Panc1 (cell line): Measurements from ENCODE around the gene ELAVL1. TPM values are rescaled to one million over a fixed set of nuclear protein-coding genes. Genes with fewer than 3 reads are reported as not detected.

Experiments used
- ATAC-seq: fragments of 200-7000 bp; cut with Tn5 transposase; 2 replicates; pipeline ENCODE4 v1.9.1; 2020; ENCODE audit warnings: mild to moderate bottlenecking, moderate library complexity
- BruUV-seq: library from RNA; stranded (reverse); fragments of 400-500 nt; replicated peaks from 2 replicates; lab custom pipeline; 2021; lab: Mats Ljungman, UMichigan
- CTCF ChIA-PET: fragments of 300-600 bp; sonication (Branson Sonifier 250); formaldehyde crosslinking; loops from one replicate; lab custom pipeline; 2022; ENCODE audit warnings: antibody characterized with exemption; lab: Charles Lee
- POLR2A ChIA-PET: fragments of 300-600 bp; sonication (Branson Sonifier 250); formaldehyde crosslinking; loops from one replicate; lab custom pipeline; 2022; ENCODE audit warnings: antibody characterized with exemption; lab: Charles Lee
- DNase-seq: peaks from one replicate; pipeline ENCODE4 v3.0.0-alpha.2; 2010; ENCODE audit warnings: low read depth, low spot score
- H3K27ac ChIP-seq: 2 replicates; pipeline ENCODE4 v1.5.1; 2011; ENCODE audit warnings: mild to moderate bottlenecking, low read length, inconsistent platforms
- H3K27me3 ChIP-seq: fragments of 200-500 bp; sonication (Bioruptor generic); 2 replicates; pipeline ENCODE4 v1.6.0; 2014; ENCODE audit warnings: low read length, inconsistent platforms; ENCODE audit not compliant: control insufficient read depth, insufficient read depth
- H3K36me3 ChIP-seq: fragments of 200-500 bp; sonication (Bioruptor generic); 2 replicates; pipeline ENCODE4 v1.5.1; 2014; ENCODE audit warnings: inconsistent platforms, mild to moderate bottlenecking, low read length, moderate library complexity; ENCODE audit not compliant: control insufficient read depth, insufficient read depth
- H3K4me1 ChIP-seq: 2 replicates; pipeline ENCODE4 v1.5.1; 2011; ENCODE audit warnings: inconsistent platforms, mild to moderate bottlenecking, low read length, moderate library complexity; ENCODE audit not compliant: control insufficient read depth, insufficient read depth
- H3K4me3 ChIP-seq, 2 experiments: 2 replicates each; pipeline ENCODE4 v1.5.1; 2011 to 2012; ENCODE audit warnings: low read depth in 2 of 2, low read length in 2 of 2, mild to moderate bottlenecking in 2 of 2, inconsistent platforms in 1 of 2, moderate library complexity in 1 of 2
- H3K9me3 ChIP-seq: fragments of 200-500 bp; sonication (Bioruptor generic); 2 replicates; pipeline ENCODE4 v1.5.1; 2014; ENCODE audit warnings: low read depth, mild to moderate bottlenecking, inconsistent platforms, low read length, moderate library complexity; ENCODE audit not compliant: control insufficient read depth, insufficient read depth
- POLR2AphosphoS5 ChIP-seq: IDR thresholded peaks from 2 replicates; pipeline ENCODE4 v1.6.1; 2012; ENCODE audit warnings: mild to moderate bottlenecking, low read depth, low read length, moderate library complexity
- SIN3A ChIP-seq: IDR thresholded peaks from 2 replicates; pipeline ENCODE4 v1.6.1; 2012; ENCODE audit warnings: low read depth, mild to moderate bottlenecking, low read length, moderate library complexity, borderline replicate concordance; ENCODE audit not compliant: insufficient read depth
- TCF7L2 ChIP-seq: IDR thresholded peaks from 2 replicates; pipeline ENCODE4 v1.6.1; 2011; ENCODE audit warnings: mild to moderate bottlenecking, low read depth, low read length, inconsistent platforms
- in situ Hi-C: cut with HindIII; loops from 2 replicates; pipeline ENCODE4 v1.10.0; 2016; ENCODE audit warnings: low sequenced_read_pairs, low pct_unique_long_range_greater_than_20kb
- intact Hi-C: fragments of 100-400 bp; cut with micrococcal nuclease; formaldehyde crosslinking; loops from one replicate; pipeline ENCODE4 v1.10.0; 2022; ENCODE audit not compliant: unreplicated experiment
- total RNA-seq: library from RNA; stranded (reverse); gene quantifications from one replicate; pipeline ENCODE4 v1.2.1, GENCODE V29; 2021; ENCODE audit not compliant: unreplicated experiment
- TF ChIP-seq, protein P1 (sequence below): fragments of 450-650 bp; IDR thresholded peaks from 2 replicates; pipeline ENCODE4 v1.5.1; 2017; ENCODE audit warnings: mild to moderate bottlenecking
- TF ChIP-seq, protein P2 (sequence below), 2 experiments: IDR thresholded peaks; 2 replicates each; pipeline ENCODE4 v1.6.1; 2011 to 2012; ENCODE audit warnings: low read depth in 2 of 2, control low read depth in 1 of 2, low read length in 1 of 2, mild to moderate bottlenecking in 1 of 2, moderate library complexity in 1 of 2; ENCODE audit not compliant: insufficient read depth in 1 of 2

ELAVL1 gene
- total RNA-seq, 1 experiment from 2014 or later: 123 TPM

DNA sequence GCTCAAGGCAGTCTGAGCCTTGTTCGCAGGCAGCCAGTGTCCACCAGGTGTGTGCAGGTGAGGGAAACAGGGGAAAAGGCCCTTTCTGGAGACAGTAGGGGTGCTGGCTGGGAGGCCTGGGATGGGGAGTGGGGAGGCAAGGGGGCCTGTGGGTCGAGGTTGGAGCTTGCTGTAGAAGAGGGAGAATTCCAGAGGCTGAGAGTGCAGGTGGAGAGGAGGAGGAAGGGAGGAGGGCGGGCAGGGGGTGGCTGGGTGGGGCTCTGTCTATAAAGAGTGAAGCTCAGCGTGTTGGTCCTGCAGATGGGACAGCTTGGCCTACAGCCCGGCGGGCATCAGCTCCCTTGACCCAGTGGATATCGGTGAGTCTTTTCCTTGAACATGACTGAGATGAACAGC is 47.0 kb upstream of the ELAVL1 start, which contains the start of gene CCL25:
Gene CCL25 (plus strand): TSS at position 297 of the 396 bp plus-strand sequence. CDS start 290 bp downstream, outside the sequence.
- CTCF ChIA-PET: no interaction called here
- POLR2A ChIA-PET: no interaction called here

DNA sequence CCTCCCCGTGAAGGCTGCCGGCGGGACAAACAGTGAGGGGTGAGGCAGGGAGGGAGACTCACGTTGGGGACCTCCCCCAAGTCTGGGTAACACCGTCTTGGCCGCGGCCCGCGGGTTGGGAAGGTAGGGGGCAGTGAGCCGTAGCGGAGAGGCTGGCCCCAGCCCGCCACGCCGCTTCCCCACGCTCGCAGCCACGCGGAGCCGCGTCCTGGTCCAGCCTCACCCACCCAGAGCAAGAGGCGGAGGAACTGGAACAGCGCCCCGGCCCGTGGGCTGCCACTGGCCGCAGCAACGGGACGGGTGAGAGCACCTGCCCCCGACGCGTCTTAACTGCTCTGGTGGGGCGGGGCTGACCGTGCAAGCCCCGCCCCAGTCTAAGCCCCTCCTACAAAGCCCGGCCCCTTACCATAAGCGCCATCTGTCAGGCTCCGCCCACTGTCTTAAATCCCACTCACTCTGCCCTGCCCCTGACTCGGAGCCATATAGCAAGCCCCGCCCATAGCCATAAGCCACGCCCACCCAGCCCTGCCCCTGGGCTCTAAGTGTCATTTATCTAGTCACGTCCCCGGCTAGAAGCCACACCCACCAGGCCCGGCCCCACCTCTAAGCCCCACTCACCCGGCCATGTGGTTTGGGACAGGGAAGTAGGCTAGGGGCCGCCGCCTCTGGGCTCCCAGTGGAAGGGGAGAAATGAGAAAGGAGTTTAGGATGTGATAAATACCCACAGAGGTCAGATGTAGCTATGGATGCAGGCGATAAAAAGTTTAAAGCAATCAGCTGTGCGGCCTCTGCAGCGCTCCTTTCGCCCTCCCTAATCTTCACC is 45.0 kb upstream of the ELAVL1 start:
- in situ Hi-C loops: no loop called here

More for the DNA sequence above, 47.0 kb upstream of the ELAVL1 start, which contains the start of gene CCL25:
- intact Hi-C loops: no loop called here
- ATAC-seq: no peak
- no peaks in the 10 kb centered on the region for H3K9me3 ChIP-seq
- no peak for DNase-seq
- H3K4me3 ChIP-seq: no peak within 1 kb of the TSS
- TF ChIP-seq, protein P1, sequence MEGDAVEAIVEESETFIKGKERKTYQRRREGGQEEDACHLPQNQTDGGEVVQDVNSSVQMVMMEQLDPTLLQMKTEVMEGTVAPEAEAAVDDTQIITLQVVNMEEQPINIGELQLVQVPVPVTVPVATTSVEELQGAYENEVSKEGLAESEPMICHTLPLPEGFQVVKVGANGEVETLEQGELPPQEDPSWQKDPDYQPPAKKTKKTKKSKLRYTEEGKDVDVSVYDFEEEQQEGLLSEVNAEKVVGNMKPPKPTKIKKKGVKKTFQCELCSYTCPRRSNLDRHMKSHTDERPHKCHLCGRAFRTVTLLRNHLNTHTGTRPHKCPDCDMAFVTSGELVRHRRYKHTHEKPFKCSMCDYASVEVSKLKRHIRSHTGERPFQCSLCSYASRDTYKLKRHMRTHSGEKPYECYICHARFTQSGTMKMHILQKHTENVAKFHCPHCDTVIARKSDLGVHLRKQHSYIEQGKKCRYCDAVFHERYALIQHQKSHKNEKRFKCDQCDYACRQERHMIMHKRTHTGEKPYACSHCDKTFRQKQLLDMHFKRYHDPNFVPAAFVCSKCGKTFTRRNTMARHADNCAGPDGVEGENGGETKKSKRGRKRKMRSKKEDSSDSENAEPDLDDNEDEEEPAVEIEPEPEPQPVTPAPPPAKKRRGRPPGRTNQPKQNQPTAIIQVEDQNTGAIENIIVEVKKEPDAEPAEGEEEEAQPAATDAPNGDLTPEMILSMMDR: no peak
- TF ChIP-seq TCF7L2: no peak
- no peak for TF ChIP-seq SIN3A
- TF ChIP-seq, protein P2, sequence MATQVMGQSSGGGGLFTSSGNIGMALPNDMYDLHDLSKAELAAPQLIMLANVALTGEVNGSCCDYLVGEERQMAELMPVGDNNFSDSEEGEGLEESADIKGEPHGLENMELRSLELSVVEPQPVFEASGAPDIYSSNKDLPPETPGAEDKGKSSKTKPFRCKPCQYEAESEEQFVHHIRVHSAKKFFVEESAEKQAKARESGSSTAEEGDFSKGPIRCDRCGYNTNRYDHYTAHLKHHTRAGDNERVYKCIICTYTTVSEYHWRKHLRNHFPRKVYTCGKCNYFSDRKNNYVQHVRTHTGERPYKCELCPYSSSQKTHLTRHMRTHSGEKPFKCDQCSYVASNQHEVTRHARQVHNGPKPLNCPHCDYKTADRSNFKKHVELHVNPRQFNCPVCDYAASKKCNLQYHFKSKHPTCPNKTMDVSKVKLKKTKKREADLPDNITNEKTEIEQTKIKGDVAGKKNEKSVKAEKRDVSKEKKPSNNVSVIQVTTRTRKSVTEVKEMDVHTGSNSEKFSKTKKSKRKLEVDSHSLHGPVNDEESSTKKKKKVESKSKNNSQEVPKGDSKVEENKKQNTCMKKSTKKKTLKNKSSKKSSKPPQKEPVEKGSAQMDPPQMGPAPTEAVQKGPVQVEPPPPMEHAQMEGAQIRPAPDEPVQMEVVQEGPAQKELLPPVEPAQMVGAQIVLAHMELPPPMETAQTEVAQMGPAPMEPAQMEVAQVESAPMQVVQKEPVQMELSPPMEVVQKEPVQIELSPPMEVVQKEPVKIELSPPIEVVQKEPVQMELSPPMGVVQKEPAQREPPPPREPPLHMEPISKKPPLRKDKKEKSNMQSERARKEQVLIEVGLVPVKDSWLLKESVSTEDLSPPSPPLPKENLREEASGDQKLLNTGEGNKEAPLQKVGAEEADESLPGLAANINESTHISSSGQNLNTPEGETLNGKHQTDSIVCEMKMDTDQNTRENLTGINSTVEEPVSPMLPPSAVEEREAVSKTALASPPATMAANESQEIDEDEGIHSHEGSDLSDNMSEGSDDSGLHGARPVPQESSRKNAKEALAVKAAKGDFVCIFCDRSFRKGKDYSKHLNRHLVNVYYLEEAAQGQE (IDR thresholded peaks at IDR 0.05; ENCODE audit: insufficient read depth in 1 of 2, low read depth in 2 of 2, low read length in 1 of 2): no peak
- TF ChIP-seq POLR2AphosphoS5: no peak
- no peaks in the 10 kb centered on the region for H3K27me3 ChIP-seq
- BruUV-seq: no TSS peak
- in situ Hi-C loops: no loop called here
- H3K36me3 ChIP-seq: no peaks in the 10 kb centered on the region
- no peaks in the 10 kb centered on the region for H3K4me1 ChIP-seq
- no peak within 1 kb of the TSS for H3K27ac ChIP-seq

More for the DNA sequence above, 45.0 kb upstream of the ELAVL1 start:
- H3K4me1 ChIP-seq: no peaks in the 10 kb centered on the region
- H3K4me3 ChIP-seq: peak overlapping the region; percentile 33 to 50
- TF ChIP-seq SIN3A (no peak), TCF7L2 (no peak)
- TF ChIP-seq, protein P1: no peak
- TF ChIP-seq, protein P2 (IDR thresholded peaks at IDR 0.05; ENCODE audit: insufficient read depth in 1 of 2, low read depth in 2 of 2, low read length in 1 of 2): no peak
- H3K27ac ChIP-seq: no peak overlapping the region
- H3K9me3 ChIP-seq: no peaks in the 10 kb centered on the region
- H3K27me3 ChIP-seq: no peaks in the 10 kb centered on the region
- no TSS peak for BruUV-seq
- ChIA-PET POLR2A (no interaction called here), CTCF (no interaction called here)
- ATAC-seq (peak; percentile 94), DNase-seq (peak; percentile 43)
- H3K36me3 ChIP-seq: no peaks in the 10 kb centered on the region
- intact Hi-C loops: no loop called here
